HG02885 (cell line): ENCODE data around the gene LRIT1.
"Not testable (repeated sequence)": the region's sequence is repeated elsewhere in the genome, so short reads cannot be mapped to it uniquely, and the experiment has no call there.

Source experiments
- ATAC-seq: cut with Tn5 transposase; IDR thresholded peaks from one replicate; pipeline ENCODE4 v1.9.1; 2021; ENCODE audit warnings: mild to moderate bottlenecking; ENCODE audit not compliant: unreplicated experiment, poor library complexity

The LRIT1 gene, protein sequence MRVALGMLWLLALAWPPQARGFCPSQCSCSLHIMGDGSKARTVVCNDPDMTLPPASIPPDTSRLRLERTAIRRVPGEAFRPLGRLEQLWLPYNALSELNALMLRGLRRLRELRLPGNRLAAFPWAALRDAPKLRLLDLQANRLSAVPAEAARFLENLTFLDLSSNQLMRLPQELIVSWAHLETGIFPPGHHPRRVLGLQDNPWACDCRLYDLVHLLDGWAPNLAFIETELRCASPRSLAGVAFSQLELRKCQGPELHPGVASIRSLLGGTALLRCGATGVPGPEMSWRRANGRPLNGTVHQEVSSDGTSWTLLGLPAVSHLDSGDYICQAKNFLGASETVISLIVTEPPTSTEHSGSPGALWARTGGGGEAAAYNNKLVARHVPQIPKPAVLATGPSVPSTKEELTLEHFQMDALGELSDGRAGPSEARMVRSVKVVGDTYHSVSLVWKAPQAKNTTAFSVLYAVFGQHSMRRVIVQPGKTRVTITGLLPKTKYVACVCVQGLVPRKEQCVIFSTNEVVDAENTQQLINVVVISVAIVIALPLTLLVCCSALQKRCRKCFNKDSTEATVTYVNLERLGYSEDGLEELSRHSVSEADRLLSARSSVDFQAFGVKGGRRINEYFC

DNA sequence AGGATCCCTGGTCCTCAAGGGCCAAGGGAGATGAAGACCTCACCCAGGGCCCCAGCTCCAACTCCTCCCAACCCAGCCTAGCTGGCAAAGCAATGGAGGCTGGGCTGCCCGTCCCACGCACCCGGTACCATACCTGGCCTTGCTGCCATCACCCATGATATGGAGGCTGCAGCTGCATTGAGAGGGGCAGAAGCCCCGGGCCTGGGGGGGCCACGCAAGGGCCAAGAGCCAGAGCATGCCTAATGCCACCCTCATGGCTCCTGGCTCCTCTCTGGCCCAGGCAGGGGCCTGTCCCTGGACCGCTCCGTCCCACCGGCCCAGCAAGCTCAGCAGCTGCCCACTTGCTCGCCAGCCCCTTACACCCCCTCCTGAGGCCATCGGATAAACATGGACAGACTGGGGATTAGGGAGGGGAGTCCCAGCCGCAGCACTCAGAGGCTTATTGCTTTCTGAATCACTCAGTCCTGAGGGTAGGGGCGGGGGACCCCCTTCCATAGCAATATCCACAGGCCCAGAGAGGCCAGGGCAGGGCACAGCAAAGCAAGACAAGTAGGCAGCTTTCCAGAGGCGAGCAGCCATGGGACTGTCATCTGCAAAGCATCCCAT, at the start of gene LRIT1:
TSS of gene LRIT1 (minus strand) at position 362 of the 606 bp plus-strand sequence. CDS start at position 255, 107 bp downstream.
- no peak for ATAC-seq

DNA sequence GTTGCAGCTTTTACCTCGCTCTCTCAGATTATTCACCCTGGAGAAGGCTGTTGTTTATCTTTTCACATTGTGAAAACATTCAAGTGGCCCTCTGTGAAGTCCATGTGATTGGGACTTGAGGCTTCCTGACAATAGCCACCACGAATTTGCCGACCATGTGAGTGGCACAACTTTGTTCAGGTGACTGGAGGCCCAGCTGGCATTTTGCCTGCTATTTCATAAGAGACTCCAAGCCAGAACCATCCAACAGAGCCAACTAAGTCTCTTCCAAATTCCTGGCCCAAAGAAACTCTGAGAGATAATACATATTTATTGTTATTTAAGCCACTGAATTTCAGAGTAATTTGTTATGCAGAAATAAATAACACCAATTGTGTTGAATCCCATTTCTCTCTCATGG, 48.9 kb upstream of the LRIT1 start:
- ATAC-seq, result no peak

DNA sequence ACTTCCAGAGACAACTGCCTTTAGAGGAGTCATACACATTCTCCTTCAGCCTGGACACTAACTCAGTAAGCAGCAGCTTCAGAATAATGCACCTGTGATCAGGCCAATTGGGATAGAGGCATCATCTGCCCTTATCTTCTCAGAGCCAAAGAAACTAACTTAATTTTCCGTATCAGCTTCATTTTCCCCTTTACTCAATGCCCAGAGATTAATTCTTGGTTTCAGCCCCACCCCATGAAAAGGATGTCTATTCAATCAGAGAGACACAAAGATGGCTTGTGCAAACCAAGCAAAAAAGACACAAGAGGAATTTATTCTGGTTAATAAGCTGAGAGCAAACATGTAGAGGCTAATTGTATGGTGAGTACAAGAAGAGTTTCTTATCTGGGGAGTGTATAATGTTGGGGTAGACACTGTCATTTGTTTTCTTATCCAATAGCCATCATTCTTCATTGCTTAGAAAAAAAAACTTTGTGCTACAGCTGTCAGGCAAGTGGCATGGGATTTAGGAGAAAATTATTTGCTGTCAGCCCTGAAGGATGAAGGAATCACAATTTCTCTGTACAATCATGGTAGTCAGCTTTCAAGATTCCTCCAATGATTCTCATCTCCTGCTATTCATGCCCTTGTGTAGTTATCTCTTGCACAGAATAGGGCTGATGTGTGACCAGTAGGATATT, 48.3 kb upstream of the LRIT1 start:
- no peak for ATAC-seq

DNA sequence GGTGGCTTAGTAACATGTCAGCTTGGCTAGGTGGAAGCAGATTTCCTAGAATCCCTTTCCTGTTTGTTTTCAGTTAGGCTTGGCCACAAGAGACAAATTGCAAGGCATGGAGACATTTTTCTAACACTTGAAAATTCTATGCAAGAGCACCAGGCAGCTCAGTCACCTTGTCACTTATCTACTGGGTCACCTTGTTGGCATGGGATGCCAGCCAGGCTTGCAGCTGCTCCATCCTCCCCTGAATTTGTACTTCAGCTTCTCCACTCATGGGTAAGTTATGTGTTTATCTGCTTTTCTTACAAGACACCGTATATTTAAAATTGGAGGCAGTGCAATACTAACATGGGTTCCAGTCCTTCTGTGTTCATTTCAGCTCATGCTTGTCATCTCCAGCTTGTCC, 46.8 kb upstream of the LRIT1 start:
- ATAC-seq, result no peak

DNA sequence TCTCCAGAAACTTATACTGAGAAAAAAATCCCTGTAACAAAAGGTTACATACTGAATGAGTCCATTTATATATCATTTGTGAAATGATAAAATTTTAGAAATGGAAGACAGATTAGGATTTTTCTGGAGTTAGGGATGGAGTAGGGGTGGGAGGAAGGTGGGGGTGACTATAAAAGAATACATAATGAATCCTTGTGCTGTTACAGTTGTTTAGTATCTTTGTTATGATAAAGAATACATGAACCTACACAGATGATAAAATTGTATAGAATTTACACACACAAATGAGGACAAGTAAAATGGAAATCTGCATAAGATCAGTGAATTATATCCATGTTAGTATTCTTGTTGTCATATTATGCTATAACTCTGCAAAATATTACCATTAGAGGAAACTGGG, 45.3 kb upstream of the LRIT1 start:
- ATAC-seq, result no peak

DNA sequence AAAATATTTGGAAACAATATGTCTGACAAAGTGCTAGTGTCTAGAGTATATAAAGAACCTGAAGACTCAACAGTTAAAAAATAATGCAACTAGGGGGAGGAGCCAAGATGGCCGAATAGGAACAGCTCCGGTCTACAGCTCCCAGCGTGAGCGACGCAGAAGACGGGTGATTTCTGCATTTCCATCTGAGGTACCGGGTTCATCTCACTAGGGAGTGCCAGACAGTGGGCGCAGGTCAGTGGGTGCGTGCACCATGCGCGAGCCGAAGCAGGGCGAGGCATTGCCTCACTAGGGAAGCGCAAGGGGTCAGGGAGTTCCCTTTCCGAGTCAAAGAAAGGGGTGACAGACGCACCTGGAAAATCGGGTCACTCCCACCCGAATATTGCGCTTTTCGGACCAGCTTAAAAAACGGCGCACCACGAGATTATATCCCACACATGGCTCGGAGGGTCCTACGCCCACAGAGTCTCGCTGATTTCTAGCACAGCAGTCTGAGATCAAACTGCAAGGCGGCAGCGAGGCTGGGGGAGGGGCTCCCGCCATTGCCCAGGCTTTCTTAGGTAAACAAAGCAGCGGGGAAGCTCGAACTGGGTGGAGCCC, 38.6 kb upstream of the LRIT1 start:
- not testable (repeated sequence) for ATAC-seq

DNA sequence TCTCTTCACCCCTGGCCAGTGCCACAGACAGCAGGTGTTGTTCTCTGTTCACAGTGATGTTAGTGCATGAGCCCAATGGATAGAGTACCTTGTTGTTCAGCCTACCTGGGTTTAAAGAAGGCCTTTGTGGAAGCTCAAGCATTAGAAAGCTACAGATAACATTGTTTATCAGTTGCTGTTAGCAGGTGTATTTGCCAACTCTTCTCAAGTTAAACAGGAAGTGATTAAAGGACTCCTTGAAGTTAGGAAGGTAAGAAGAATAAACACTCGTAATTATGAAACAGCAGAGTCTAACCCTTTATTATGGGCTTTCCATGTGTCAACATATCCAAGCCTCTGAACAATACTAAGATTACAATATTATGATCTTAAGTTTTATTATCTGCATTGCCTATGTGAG, 29.4 kb upstream of the LRIT1 start:
- no peak for ATAC-seq

DNA sequence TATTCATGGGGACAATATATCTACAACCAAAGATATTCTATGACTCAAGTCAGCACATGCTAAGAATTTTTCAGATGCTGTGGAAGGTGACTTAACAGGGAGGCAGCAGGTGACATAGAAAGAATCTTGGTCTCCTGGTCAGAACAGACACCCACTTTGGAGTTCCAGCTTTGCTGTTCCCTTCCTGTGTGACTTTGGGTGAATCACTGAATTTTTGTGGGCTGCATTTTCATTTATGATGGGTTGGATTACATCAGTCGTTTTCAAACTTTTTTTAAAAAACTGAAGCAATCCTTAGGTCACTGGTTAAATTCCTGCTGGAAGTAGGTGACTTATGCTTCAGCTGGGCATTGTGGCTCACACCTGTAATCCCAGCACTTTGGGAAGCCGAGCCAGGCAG, 28.4 kb upstream of the LRIT1 start:
- no peak for ATAC-seq

DNA sequence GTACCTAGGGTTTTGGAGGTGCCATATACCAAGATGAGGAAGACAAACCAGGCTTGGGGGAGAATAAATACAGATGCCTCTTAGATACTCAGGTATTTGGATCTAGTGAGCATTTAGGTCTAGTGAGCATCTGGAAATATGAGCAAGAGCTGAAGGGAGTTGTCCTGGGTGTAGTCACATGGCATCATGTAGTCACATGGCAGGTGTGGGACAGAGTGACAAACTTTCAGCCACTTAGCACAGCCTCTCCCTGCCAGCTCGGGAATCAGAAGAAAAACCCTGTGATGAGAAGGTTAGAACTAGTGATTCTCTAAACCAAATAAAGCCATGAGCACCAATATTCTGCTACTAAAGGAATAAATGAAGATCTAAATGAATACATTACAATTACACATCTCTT, 27.8 kb upstream of the LRIT1 start:
- ATAC-seq, result no peak

DNA sequence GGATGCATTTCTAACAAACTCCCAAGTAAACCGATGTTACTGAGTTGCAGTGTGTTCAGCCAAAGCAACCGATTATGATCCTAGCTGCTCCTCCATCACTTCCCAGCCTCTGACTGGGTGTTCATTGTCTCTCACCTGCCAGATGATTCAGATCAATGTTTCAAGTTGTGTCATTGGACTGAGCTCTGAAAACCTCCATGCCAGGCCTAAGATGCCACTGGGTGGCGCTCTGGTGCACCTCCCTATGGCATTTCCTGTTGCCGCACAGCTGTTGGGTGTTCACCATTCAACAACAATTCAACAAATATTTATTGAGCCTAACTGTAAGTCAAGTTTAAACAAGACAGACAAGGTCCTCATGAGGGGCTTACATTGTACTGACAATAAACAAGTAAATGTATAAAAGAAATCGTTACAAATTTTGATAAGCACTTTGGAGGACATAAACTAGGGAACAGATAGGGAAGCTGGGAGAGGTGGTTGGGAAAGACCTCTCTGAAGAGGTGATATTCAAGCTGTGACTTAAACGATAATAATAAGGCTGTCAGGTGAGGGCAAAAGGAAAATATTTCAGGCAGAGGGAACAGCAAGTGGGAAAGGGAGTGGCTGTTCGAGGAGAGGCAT, 26.3 kb upstream of the LRIT1 start:
- ATAC-seq, result peak; percentile 67

DNA sequence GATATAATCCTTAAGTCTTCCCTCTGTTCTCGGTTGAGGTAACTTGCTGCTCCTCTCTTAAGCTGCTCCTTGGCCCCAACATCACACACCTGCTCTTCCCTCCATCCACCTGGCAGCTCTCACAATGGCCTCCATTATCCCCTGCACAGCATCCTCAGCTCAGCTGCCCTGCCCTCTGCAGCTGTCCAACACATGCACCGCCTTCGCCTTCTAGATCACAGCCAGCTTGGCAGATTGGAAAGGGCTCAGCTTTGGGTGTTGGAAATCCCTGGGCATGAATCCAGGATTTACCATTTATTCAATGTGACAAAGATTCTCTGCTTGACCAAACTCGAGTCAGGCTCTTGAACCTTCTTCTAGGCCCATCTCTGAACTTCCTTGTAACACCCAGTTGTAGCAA, 24.1 kb upstream of the LRIT1 start:
- ATAC-seq, result no peak

DNA sequence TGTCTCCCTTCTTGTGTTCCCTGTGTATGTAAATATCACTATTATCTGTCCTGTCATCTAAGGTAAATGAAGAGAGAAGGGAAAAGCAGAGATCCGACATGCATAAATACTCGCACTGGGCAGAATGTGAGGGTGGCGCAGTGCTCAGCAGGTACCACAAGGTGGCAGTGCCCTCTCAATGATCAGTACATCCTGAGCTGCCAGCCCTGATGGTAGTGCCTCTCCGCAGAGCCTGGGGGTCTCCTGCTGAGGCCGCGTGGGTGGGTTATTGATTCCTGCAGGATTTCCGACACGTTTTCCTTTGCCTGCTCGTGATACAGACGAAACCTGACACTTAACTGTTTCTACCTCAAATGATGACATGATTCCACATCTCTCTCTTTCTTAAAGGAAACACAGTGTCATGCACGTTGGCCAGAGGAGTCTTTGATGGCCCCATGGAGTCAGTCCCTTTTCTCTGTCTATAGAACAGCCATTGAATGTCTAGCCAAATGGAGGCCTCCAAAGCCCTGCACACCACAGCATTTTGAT, 23.3 kb upstream of the LRIT1 start:
- ATAC-seq, result peak; percentile 93

DNA sequence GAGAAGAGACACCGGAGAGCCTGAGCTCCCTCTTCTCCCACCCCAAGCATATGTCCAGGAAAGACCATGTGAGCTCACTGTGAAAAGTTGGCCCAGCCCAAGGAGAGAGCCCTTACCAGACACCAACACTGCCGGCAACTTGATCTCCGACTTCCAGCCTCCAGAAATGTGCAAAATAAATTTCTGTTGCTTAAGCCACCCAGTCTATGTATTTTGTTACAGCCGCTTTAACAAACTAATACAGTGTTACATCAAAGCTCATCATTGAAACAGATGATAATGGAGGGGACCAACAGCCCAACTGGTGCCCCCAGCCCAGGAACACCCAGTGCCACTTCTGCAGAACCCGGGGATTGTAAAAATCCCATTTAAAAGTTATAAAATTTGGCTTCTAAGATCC, 22.4 kb upstream of the LRIT1 start:
- no peak for ATAC-seq

DNA sequence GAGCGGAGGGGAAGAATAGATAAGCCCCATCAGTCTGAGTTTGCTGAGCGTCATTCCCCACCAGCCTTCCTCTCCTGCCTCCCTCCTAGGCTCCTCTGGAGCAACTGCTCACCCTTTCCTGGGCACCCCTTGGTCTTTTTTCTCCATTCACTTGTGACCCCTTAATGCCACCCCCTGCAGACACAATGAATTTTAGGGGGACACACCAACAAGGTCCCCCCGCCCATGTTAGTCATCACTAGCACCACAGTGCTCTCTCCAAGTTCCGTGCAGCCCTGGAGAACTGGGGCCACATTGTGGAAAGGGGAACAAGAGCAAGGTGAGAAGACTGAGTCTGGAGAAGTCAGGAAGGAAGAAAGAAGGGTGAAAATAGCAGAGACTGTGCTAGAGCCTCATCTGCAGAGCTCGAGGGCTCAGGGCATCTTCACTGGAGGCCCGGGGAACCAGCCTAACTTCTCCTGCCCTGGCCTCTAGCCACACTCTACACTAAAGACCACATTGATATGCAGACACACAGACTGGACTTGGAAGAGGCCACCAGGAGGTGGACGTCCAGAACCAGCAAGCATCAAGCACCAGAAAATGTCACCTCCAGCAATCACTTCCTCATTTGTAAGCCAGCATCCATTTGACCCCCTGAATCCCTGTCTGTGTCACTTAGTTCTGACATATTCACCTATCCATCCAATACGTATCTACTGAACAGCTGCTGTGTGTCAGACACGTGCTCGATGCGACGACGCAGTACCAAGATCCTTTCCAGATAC, 21.0 kb upstream of the LRIT1 start:
- no peak for ATAC-seq

DNA sequence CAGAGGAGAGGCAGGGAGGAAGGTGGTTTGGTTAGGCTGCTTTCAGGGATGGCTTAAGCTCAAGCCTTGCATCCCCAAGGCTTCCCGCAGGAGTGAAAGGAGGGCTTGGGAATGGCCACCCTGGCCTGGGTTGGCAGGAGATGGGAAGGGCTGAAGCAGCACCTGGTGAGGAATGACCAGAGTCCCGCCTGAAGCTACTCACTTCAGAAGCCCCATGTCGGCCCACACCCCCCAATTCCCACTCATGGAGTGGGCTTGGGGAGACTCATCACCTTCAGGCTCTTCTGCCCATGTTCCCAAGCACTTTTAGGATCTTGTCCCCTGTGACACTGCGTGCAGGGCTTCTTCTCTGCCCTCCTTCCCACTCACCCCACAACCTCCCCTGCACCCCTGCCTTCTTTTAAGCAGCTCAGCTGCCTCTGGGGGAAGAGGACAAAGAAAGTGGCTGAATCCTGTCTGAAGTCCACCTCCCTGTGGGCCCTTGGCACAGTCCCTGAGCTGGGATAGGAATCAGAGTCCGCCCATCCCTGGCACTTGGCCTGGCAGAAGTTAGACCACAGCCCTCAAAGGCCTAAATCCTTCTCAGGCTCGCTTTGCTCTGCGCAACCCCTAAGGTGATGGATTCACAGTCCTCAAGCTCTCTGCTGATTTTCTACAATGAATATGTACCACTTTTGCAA, 20.0 kb upstream of the LRIT1 start:
- ATAC-seq, result no peak

DNA sequence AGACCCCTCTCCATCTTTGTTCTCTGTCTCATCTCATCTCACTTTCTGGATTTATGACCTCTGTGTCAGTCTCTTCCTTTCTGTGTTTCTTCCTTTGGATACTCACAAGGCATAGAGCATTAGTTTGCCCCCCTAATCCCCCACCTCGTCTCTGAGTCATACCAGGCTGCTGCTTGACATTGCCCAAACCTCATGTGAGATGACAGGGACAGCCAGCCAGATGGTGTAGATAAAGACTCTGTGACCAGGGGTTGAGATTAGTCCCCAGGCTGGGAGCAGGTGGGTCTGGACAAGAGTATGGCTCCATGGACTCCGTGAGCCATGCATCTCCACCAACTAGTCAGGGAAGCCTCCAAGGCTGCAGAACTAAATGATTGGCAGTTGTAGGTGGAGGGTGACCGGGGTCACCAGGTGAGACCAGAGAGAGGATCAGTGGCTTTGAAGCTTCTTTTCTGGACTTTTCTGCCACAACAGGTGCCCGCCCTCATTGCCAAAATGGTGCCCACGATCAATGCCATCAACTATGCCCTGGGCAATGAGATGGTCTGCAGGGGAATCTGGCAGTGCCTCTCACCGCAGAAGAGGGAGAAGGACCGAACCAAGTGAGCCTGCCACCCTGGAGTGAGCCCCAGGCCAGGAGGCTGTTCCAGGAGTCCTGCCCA, 16.8 kb upstream of the LRIT1 start:
- ATAC-seq, result no peak

DNA sequence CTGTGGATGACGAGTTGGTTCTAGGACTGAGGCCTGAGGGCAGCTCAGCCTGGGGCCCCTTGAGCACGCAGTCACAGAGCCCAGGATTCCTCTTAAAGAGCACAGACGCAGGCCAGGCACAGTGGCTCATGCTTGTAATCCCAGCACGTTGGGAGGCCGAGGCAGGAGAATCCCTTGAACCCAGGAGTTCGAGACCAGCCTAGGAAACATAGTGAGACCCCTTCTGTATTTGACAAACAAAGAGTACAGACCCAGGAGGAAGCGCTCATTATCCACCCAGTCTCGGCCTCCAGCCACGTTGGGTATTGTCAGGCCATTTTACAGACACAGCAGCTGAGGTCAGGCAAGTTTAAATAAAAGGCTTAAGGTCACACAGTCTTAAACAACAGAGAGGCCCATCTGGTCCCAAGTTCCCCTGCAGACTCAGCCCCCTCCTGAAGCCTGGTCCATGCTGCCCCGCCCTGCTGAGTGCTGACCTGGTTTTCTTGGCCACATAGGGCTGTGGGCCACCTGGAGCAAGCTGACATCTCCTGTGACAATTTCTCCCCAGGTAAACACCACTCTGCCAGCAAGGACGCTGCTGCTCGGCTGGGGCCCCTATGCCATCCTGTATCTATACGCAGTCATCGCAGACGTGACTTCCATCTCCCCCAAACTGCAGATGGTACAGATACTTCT, 16.1 kb upstream of the LRIT1 start:
- no peak for ATAC-seq
